GM12891 (cell line): ENCODE measurements around the gene SRL.

Experiments
- DNase-seq: peaks from one replicate; pipeline ENCODE4 v3.0.0; 2011; ENCODE audit warnings: low spot score; ENCODE audit not compliant: insufficient read length
- FAIRE-seq: peaks from 2 replicates; lab custom pipeline; 2011; peaks lifted over from hg19 to GRCh38; lab: Jason Lieb, UNC
- PAX5 ChIP-seq: IDR thresholded peaks from 2 replicates; pipeline ENCODE4 v1.6.1; 2011; ENCODE audit warnings: low read length, moderate library complexity, mild to moderate bottlenecking; ENCODE audit not compliant: insufficient read depth, severe bottlenecking
- POLR2A ChIP-seq: IDR thresholded peaks from 2 replicates; pipeline ENCODE4 v1.6.1; 2011; ENCODE audit warnings: low read depth, low read length, control low read depth
- POLR2AphosphoS5 ChIP-seq: IDR thresholded peaks from 2 replicates; pipeline ENCODE4 v1.6.1; 2011; ENCODE audit warnings: low read depth, low read length, control low read depth
- POU2F2 ChIP-seq: IDR thresholded peaks from 2 replicates; pipeline ENCODE4 v1.6.1; 2011; ENCODE audit warnings: low read depth, mild to moderate bottlenecking, control low read depth, low read length, moderate library complexity
- SPI1 ChIP-seq: IDR thresholded peaks from 2 replicates; pipeline ENCODE4 v1.6.1; 2011; ENCODE audit warnings: low read depth, low read length, control low read depth
- TAF1 ChIP-seq: IDR thresholded peaks from 2 replicates; pipeline ENCODE4 v1.6.1; 2011; ENCODE audit warnings: low read depth, low read length, control low read depth

The SRL gene

GRCh38 chr16:4231886-4232285, 10.0 kb downstream of the SRL start:
- no peak for DNase-seq
- FAIRE-seq: no peak
- TF ChIP-seq POU2F2 (no peak), SPI1 (no peak), TAF1 (no peak), PAX5 (no peak), POLR2AphosphoS5 (no peak), POLR2A (no peak)

GRCh38 chr16:4231367-4231766, 10.5 kb downstream of the SRL start:
- no peak for DNase-seq
- no peak for FAIRE-seq
- TF ChIP-seq POU2F2 (no peak), POLR2A (no peak), POLR2AphosphoS5 (no peak), PAX5 (no peak), TAF1 (no peak), SPI1 (no peak)

DNA sequence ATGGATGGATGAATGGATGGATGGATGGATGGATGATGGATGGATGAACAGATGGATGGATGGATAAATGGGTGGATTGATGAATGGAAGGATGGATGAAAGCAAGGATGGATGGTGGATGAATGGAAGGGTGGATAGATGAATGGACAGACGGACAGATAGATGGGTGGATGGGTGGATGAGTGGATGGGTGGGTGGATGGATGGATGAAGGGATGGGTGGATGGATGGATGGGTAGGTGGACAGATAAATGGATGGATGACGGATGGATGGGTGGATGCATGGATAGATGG, 14.9 kb downstream of the SRL start:
- FAIRE-seq: no peak
- TF ChIP-seq POU2F2 (no peak), POLR2A (no peak), POLR2AphosphoS5 (no peak), SPI1 (no peak), TAF1 (no peak), PAX5 (no peak)
- no peak for DNase-seq

- DNase-seq: no peak
- TF ChIP-seq POU2F2: no peak
- TF ChIP-seq POLR2AphosphoS5: no peak
- TF ChIP-seq POLR2A: no peak
- TF ChIP-seq SPI1: no peak
- TF ChIP-seq PAX5: no peak
- no peak for TF ChIP-seq TAF1
- no peak for FAIRE-seq
These were observed 15.4 kb downstream of the SRL start for GRCh38 chr16:4226251-4227039.

DNA sequence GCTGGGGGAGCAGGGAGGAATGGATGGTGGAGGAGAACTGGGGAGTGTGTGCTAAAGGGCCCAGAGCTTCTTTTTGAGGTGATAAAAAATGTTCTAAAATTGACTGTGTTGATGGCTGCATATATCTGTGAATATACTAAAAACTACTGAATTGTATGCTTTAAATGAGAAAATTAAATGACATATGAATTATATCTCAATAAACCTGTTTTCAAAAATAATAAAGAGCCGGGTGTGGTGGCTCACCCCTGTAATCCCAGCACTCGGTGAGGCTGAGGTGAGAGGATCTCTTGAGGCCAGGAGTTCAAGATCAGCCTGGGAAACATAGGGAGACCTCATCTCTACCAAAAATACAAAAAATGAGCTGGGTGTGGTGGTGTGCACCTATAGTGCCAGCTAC, 16.8 kb downstream of the SRL start:
- DNase-seq (no peak), FAIRE-seq (no peak)

DNA sequence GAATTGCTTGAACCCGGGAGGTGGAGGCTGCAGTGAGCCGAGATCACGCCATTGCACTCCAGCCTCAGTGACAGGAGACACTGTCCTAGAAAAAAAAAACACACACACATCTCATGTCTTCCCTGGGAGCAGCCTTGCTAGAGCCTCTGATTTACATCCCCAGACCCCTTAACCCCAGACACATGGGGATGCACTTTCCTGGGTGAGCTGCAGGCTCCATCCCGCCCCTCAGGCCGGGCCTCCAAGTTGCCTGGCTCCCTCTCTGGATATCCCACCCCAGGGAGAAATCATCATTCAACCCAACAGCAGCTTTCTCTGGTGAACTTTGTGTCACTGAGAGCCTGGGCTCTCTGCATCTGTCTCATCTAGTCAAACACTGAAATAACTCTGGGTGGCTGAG, 21.5 kb downstream of the SRL start:
- TF ChIP-seq POLR2AphosphoS5 (no peak), POLR2A (no peak), SPI1 (no peak), PAX5 (no peak), TAF1 (no peak), POU2F2 (no peak)
- no peak for DNase-seq
- no peak for FAIRE-seq

More for the DNA sequence above, 16.8 kb downstream of the SRL start:
- TF ChIP-seq SPI1: no peak
- no peak for TF ChIP-seq POU2F2
- TF ChIP-seq POLR2AphosphoS5: no peak
- TF ChIP-seq POLR2A: no peak
- no peak for TF ChIP-seq PAX5
- TF ChIP-seq TAF1: no peak

GRCh38 chr16:4218202-4218601, 23.7 kb downstream of the SRL start:
- TF ChIP-seq POLR2A (no peak), POU2F2 (no peak), POLR2AphosphoS5 (no peak), TAF1 (no peak), PAX5 (no peak), SPI1 (no peak)
- no peak for DNase-seq
- FAIRE-seq: no peak

DNA sequence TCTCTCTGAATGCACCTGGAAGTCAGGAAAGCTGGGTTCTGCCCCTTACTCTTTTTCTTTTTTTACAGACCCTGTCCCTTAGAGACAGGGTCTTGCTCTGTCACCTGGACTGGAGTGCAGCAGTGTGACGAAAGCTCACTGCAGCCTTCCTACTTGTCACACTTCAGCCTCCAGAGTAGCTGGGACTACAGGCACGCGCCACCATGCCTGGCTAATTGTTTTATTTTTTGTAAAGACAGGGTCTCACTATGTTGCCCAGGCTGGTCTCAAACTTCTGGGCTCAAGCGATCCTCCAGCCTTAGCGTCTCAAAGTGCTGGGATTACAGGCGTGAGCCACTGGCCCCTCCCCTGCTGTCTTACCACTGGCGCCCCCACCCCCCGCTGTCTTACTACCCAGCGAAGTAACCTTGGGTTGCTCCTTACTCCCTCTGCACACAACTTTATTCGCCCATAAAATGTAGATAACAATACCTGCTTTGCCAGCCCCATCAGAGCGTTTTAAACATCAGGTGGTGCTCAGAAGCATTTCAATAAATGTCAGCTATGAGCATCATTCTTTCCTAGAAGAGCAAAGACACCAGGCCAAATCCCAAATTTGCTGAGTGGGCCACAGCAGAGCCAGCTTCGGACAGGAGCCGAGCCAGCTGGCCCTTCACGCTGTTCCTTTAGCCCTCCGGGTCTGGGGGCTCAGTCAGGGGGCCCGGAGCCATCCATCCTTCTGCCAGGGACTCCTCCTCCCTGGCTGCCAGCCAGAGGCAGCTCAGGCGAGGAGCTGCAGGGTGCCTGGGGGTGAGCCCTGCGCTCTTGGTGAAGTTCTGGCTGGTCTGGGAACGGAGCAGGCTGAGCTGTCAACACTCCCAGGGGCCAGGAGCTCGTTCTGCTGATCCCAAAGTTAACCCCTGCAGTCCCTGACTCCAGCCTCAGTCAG, 24.4 kb downstream of the SRL start:
- TF ChIP-seq POU2F2 (no peak), POLR2A (no peak), PAX5 (no peak), POLR2AphosphoS5 (no peak), TAF1 (no peak), SPI1 (no peak)
- DNase-seq: no peak
- FAIRE-seq: no peak

DNA sequence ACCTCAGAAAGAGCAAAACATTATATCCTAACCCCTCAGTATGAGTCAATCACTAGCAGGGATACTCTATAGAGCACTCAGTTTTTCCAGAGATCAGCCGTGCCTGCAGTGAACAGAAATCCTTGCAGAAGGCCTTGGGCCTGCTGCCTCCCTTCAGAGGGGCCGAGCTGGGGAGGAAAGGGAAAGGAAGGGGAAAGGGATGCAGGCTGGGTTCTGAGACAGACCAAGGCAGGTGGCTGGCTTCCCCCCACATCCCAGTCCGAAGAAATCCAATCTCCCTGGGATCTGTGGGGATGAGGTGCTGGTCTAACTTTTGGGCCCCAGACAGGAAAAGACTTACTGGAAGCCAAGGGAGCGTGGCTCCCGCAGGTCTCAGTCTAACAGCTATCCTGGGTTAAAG, 25.3 kb downstream of the SRL start:
- TF ChIP-seq POU2F2 (no peak), TAF1 (no peak), PAX5 (no peak), POLR2A (no peak), SPI1 (no peak), POLR2AphosphoS5 (no peak)
- FAIRE-seq: no peak

DNA sequence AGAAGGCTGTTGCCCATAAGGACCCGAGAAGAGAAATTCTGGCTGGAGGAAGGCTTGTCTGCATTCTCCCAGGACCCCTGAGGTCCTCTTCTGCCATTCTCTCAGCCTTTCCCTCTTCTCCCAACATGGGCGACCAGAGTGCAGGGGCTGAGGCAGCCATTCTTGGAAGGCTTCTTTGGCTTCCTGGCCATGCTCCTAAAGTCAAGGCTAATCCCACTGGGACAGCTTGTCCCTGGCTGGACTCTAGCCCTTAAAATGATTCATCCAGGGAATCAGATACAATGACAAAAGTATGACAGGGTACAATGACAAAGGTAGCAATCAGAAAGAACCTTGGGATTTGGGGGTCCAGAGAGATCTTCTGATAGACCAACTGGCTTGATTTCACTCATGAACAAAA, 26.8 kb downstream of the SRL start:
- FAIRE-seq: no peak

More for the DNA sequence above, 25.3 kb downstream of the SRL start:
- DNase-seq: no peak

More for the DNA sequence above, 26.8 kb downstream of the SRL start:
- DNase-seq: no peak
- TF ChIP-seq SPI1 (no peak), POLR2AphosphoS5 (no peak), POU2F2 (no peak), POLR2A (no peak), TAF1 (no peak), PAX5 (no peak)
